HG02763 (cell line): ENCODE measurements around the gene FAM187B.
"Not testable (repeated sequence)": the region's sequence is repeated elsewhere in the genome, so short reads cannot be mapped to it uniquely, and the experiment has no call there.

Experiments used
- ATAC-seq: cut with Tn5 transposase; IDR thresholded peaks from one replicate; pipeline ENCODE4 v1.9.1; 2021; ENCODE audit warnings: mild to moderate bottlenecking, moderate library complexity; ENCODE audit not compliant: unreplicated experiment

The FAM187B gene

DNA sequence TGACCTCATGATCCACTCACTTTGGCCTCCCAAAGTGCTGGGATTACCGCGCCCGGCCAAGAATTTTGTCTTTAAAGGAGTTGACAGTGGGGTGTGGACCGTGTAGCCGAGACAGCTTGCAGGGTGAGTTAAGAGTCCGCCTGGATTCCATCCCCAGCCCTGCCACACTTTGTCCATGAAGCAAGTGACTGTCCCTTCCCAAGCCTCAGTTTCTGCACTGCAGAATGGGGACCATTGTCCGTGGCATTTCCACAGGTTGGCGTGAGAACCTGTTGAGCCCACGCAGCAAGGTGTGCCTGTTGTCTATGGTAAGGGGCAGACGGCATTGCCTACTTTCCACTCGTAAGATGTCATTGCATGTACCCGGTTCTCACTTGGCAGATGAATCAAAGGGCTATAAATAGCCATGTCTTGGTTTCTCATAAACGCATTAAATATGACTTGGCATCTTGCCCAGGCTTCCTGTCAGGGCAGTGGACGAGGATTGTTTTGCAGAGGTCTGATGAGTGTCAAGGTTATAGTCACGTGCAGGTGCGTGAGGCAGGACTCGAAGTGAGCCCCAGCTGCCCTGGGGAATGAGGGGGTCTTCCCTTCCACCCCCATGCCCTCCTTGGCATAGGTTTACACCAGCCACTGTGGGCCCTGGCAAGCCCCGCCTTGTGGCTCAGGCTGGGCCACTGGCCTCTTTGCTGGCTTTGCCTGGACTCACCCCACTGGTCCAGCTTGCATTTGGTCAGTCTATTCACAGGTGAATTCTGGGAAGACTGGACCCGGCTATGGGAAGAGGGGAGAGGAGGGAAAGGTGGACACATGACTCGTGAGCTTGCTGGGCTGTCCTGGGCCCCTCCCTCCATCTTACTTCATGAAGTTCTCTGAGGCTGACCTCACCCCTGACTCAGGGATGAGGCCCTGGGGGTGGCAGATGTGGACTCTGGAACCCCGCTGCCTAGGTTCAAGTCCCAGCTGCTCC lies 14.6 kb downstream of the FAM187B start:
- peak; percentile 77 for ATAC-seq

DNA sequence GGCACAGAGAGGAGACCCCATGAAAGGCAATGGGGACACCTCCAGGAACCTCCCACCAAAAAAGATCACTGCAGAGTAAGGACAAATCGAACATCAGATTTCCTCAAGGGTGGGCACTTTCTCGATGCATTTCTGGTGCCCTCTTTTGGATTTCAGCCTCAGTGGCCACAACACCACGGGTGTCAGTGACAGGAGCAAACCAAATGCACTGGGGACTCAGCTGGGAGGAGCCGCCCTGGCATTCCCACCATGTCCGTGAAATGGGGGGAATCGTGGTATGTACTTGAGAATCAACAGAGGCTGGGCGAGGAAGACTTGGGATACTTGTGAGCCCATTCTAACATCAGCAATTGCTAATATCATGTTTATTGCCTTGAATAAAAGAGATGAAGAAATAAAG lies 16.3 kb downstream of the FAM187B start:
- ATAC-seq, result no peak

DNA sequence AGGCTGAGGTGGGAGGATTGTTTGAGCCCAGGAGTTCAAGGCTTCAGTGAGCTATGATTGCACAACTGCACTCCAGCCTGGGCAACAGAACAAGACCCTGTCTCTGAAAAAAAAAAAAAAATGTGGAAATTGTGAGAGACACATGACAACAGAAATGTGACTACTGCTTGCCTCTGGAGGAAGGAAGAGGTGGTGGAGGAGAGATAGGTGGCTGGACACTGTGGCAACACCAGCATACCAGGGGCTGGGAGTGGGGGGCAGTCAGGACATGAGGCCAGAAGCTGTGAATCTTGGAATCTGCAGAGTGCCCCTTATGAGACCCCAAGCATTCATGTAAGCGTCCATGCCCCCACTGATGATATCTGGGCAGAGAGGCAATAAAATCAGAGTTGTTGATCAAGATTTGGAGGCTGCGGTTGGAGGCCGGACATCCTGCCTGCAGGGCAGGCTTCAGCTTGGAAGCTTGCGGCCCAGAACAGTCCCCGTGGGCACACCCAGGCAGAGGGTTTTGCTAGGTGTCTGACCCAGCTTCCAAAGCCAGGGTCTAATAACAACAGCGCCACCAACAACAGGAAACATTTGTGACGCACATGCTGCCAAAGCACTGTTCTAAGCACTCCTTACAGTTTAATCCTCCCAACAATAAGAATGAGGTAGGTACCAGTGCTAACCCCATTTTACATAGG lies 16.9 kb downstream of the FAM187B start:
- ATAC-seq, result no peak

GRCh38 chr19:35209646-35210045 lies 18.9 kb downstream of the FAM187B start:
- ATAC-seq, result no peak

- ATAC-seq, result no peak
Measured at GRCh38 chr19:35208121-35208520, 20.4 kb downstream of the FAM187B start.

DNA sequence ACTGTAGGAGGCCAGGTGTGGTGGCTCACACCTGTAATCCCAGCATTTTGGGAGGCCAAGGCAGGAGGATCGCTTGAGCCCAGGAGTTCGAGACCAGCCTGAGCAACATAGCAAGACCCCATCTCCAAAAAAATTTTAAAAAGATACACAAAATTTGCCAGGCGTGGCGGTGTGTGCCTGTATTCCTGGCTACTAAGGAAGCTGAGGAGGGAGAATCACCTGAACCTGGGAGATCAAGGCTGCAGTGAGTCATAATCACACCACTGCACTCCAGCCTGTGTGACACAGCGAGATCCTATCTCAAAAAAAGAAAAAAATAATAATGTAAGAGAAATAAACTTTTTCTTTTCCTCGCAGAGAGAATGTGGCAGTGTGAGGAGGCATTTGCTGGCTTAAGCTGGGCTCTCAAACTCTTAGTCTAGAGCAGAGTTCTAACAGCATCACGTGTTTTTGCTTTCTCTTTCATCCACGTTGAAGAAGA lies 21.1 kb downstream of the FAM187B start:
- ATAC-seq, result no peak

- ATAC-seq, result no peak
Measured at GRCh38 chr19:35206855-35207254, 21.7 kb downstream of the FAM187B start.

DNA sequence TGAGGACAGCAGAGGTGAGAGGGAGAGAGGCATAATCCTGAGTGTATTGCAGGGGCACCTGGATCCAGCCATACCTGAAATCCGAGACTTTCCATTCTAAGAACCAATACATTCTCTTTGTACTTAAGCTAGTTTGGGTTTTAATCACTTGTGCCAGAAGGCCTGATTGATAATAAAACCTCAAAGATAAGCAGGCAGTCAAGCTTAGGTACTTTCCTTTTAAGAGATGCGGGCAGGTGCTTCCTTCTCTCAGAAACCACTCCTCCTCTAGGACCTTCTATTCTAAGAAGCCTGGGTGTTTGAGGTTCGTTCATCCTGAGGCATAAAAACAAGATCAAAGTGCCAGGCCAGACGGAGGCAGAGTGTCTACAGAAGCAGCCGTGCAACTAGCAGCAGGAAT lies 22.2 kb downstream of the FAM187B start:
- ATAC-seq, result no peak

GRCh38 chr19:35205733-35206323 lies 22.7 kb downstream of the FAM187B start:
- no peak for ATAC-seq

- ATAC-seq, result peak; percentile 71
Measured at GRCh38 chr19:35204799-35205732, 23.5 kb downstream of the FAM187B start.

- no peak for ATAC-seq
Measured at GRCh38 chr19:35202722-35203688, 25.5 kb downstream of the FAM187B start.

- ATAC-seq, result no peak
Measured at GRCh38 chr19:35199481-35199880, 29.1 kb downstream of the FAM187B start.

- not testable (repeated sequence) for ATAC-seq
Measured at GRCh38 chr19:35196861-35197260, 31.7 kb downstream of the FAM187B start.

DNA sequence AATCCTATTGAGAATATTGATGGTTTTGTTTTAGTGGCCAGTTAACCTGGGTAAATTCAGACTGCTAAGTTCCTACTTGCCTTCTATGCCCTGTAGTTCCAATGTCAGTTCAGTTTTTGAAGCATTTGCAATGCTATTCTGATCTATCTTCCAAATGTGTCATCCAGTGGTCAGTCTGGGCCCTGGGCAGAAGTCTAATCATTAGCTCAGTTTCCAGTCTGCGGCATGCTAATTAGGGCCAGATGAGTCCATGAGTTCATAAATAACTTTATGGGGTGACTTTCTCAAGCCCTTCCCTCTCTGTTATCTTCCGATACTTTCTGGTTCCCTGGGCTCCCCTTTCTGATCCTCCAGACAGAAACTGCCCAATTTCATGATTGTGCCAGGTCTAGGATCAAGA lies 32.7 kb downstream of the FAM187B start:
- ATAC-seq, result no peak

- ATAC-seq, result no peak
Measured at GRCh38 chr19:35194012-35194984, 34.2 kb downstream of the FAM187B start.

DNA sequence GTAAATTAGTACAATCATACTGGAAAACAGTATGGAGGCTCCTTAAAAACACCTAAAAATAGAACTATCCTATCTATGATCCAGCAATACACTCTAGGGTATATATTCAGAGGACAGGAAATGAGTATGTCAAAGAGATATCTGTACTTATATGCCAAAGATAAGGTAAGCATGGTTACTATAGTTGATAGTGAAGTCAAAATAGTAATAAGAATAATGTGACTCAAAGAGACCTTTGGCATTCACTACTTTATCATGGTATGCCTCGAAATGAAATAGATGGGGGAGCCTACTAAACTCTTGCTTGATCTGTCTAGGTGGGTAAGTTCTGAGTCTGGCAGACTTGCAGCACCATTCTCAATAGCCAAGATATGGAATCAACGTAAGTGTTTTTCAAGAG lies 43.7 kb downstream of the FAM187B start:
- no peak for ATAC-seq

GRCh38 chr19:35184267-35184666 lies 44.3 kb downstream of the FAM187B start:
- ATAC-seq, result no peak

DNA sequence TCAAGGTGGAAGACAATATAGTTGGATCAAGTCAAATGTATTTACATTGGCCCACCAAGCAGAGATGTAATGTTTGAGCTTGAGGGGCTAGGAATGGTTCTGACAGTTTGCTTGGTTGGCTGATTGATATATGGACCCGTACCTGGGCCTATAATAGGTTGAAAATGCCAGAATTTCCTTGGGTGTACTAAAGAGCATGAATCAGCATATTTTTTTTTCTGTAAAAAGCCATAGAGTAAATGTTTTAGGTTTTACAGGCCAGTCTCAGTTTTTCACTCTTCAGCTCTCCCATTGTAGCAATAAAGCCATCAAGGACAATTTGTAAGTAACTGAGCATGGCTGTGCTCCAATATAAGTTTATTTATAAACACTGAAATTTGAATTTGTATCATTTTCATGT lies 47.2 kb downstream of the FAM187B start:
- ATAC-seq, result no peak
